Measurements from ENCODE around the gene FH. TPM values are rescaled to one million over a fixed set of nuclear protein-coding genes. Genes with fewer than 3 reads are reported as not detected.

The FH gene
- total RNA-seq, 1 experiment from 2014 or later, result 73.6 TPM

GRCh38 chr1:241557551-241558193 lies 38.1 kb upstream of the FH start:
- intact Hi-C loops (cut with micrococcal nuclease; ENCODE audit: unreplicated experiment), result no loop called here
- no peak for TF ChIP-seq EZH2 (IDR thresholded peaks at IDR 0.05; ENCODE audit: borderline replicate concordance, low read depth, low read length, poor library complexity, severe bottlenecking)
- Histone ChIP-seq H3K4me1 (ENCODE audit: insufficient read depth, low read length, poor library complexity, severe bottlenecking) (peaks cover 49% of the 10 kb centered on the region), H3K27ac (ENCODE audit: low read depth, low read length, poor library complexity, severe bottlenecking) (peak overlapping the region; percentile 81), H3K27me3 (replicated peaks; ENCODE audit: insufficient read depth, low read depth, low read length, poor library complexity) (no peaks in the 10 kb centered on the region), H3K4me3 (ENCODE audit: low read depth, low read length, poor library complexity, severe bottlenecking) (no peak overlapping the region), H3K36me3 (ENCODE audit: insufficient read depth, low read length, poor library complexity, severe bottlenecking) (peaks cover 3% of the 10 kb centered on the region), H3K9me3 (ENCODE audit: low read depth, low read length, poor library complexity, severe bottlenecking) (no peaks in the 10 kb centered on the region)
- DNase-seq (ENCODE audit: low spot score), result peak; percentile 58
- POLR2A ChIA-PET (ENCODE audit: low non-redundant PET), result no interaction called here
- CTCF ChIA-PET, result no interaction called here
- no TSS peak for BruUV-seq (replicated peaks)

- no peak overlapping the region for H3K4me3 ChIP-seq (ENCODE audit: low read depth, low read length, poor library complexity, severe bottlenecking)
- H3K36me3 ChIP-seq (ENCODE audit: insufficient read depth, low read length, poor library complexity, severe bottlenecking), result peaks cover 3% of the 10 kb centered on the region
- H3K27ac ChIP-seq (ENCODE audit: low read depth, low read length, poor library complexity, severe bottlenecking), result peak overlapping the region; percentile 81
- H3K9me3 ChIP-seq (ENCODE audit: low read depth, low read length, poor library complexity, severe bottlenecking), result no peaks in the 10 kb centered on the region
- no peaks in the 10 kb centered on the region for H3K27me3 ChIP-seq (replicated peaks; ENCODE audit: insufficient read depth, low read depth, low read length, poor library complexity)
- CTCF ChIA-PET, result no interaction called here
- peak; percentile 2 for DNase-seq (ENCODE audit: low spot score)
- intact Hi-C loops (cut with micrococcal nuclease; ENCODE audit: unreplicated experiment), result no loop called here
- TF ChIP-seq CTCF (conservative IDR thresholded peaks at IDR 0.05; ENCODE audit: low read depth, low read length) (no peak), EZH2 (IDR thresholded peaks at IDR 0.05; ENCODE audit: borderline replicate concordance, low read depth, low read length, poor library complexity, severe bottlenecking) (no peak)
- no TSS peak for BruUV-seq (replicated peaks)
- POLR2A ChIA-PET (ENCODE audit: low non-redundant PET), result no interaction called here
- H3K4me1 ChIP-seq (ENCODE audit: insufficient read depth, low read length, poor library complexity, severe bottlenecking), result peaks cover 49% of the 10 kb centered on the region
Measured at GRCh38 chr1:241557031-241557430, 37.5 kb upstream of the FH start.

- TF ChIP-seq EZH2 (IDR thresholded peaks at IDR 0.05; ENCODE audit: borderline replicate concordance, low read depth, low read length, poor library complexity, severe bottlenecking) (no peak), CTCF (conservative IDR thresholded peaks at IDR 0.05; ENCODE audit: low read depth, low read length) (no peak)
- no TSS peak for BruUV-seq (replicated peaks)
Measured at GRCh38 chr1:241555526-241555925, 36.0 kb upstream of the FH start.

More at GRCh38 chr1:241555526-241555925, 36.0 kb upstream of the FH start:
- ChIA-PET CTCF (no interaction called here), POLR2A (ENCODE audit: low non-redundant PET) (no interaction called here)
- no peaks in the 10 kb centered on the region for H3K27me3 ChIP-seq (replicated peaks; ENCODE audit: insufficient read depth, low read depth, low read length, poor library complexity)
- intact Hi-C loops (cut with micrococcal nuclease; ENCODE audit: unreplicated experiment), result no loop called here
- H3K9me3 ChIP-seq (ENCODE audit: low read depth, low read length, poor library complexity, severe bottlenecking), result no peaks in the 10 kb centered on the region
- no peak overlapping the region for H3K4me3 ChIP-seq (ENCODE audit: low read depth, low read length, poor library complexity, severe bottlenecking)
- peak overlapping the region; percentile 77 for H3K27ac ChIP-seq (ENCODE audit: low read depth, low read length, poor library complexity, severe bottlenecking)
- no peaks in the 10 kb centered on the region for H3K36me3 ChIP-seq (ENCODE audit: insufficient read depth, low read length, poor library complexity, severe bottlenecking)
- H3K4me1 ChIP-seq (ENCODE audit: insufficient read depth, low read length, poor library complexity, severe bottlenecking), result peaks cover 49% of the 10 kb centered on the region
- DNase-seq (ENCODE audit: low spot score), result no peak

Data from A673 (cell line).